Calu3 (cell line): Measurements from ENCODE around the gene PRKCZ. TPM values are rescaled to one million over a fixed set of nuclear protein-coding genes. Genes with fewer than 3 reads are reported as not detected.

Experiments used
- BruUV-seq: library from RNA; stranded (reverse); fragments of 400-500 nt; replicated peaks from 2 replicates; lab custom pipeline; 2021; lab: Mats Ljungman, UMichigan
- CTCF ChIA-PET: fragments of 300-600 bp; sonication (Branson Sonifier 250); formaldehyde crosslinking; loops from one replicate; lab custom pipeline; 2022; ENCODE audit warnings: antibody characterized with exemption; lab: Charles Lee
- DNase-seq: peaks from one replicate; pipeline ENCODE4 v3.0.0; 2022
- H3K27ac Mint-ChIP-seq: one replicate; pipeline ENCODE4 v1.8.0; 2022; ENCODE audit warnings: mixed read lengths; ENCODE audit not compliant: unreplicated experiment
- H3K27me3 Mint-ChIP-seq: one replicate; pipeline ENCODE4 v1.8.0; 2022; ENCODE audit warnings: mixed read lengths; ENCODE audit not compliant: unreplicated experiment
- H3K36me3 Mint-ChIP-seq: one replicate; pipeline ENCODE4 v1.8.0; 2022; ENCODE audit warnings: mild to moderate bottlenecking, moderate library complexity, mixed read lengths; ENCODE audit not compliant: insufficient read depth, unreplicated experiment
- H3K4me1 Mint-ChIP-seq: one replicate; pipeline ENCODE4 v1.8.0; 2022; ENCODE audit warnings: mild to moderate bottlenecking, low read depth, mixed read lengths; ENCODE audit not compliant: unreplicated experiment
- H3K4me3 Mint-ChIP-seq: one replicate; pipeline ENCODE4 v1.8.0; 2022; ENCODE audit warnings: mild to moderate bottlenecking, low read depth, moderate library complexity, mixed read lengths; ENCODE audit not compliant: unreplicated experiment
- H3K9me3 Mint-ChIP-seq: one replicate; pipeline ENCODE4 v1.8.0; 2022; ENCODE audit warnings: low read depth, mixed read lengths; ENCODE audit not compliant: unreplicated experiment
- CTCF ChIP-seq: fragments of 200-600 bp; IDR thresholded peaks from one replicate; pipeline ENCODE4 v1.8.0; 2022; ENCODE audit warnings: antibody characterized with exemption; ENCODE audit not compliant: unreplicated experiment
- intact Hi-C: fragments of 100-400 bp; cut with micrococcal nuclease; formaldehyde crosslinking; loops from one replicate; pipeline ENCODE4 v1.10.0; 2022; ENCODE audit not compliant: unreplicated experiment
- total RNA-seq: library from RNA; stranded (reverse); gene quantifications from 2 replicates; pipeline ENCODE4 v1.2.3, GENCODE V29; 2022

The PRKCZ gene
- total RNA-seq, 1 experiment from 2014 or later = 26.0 TPM

DNA sequence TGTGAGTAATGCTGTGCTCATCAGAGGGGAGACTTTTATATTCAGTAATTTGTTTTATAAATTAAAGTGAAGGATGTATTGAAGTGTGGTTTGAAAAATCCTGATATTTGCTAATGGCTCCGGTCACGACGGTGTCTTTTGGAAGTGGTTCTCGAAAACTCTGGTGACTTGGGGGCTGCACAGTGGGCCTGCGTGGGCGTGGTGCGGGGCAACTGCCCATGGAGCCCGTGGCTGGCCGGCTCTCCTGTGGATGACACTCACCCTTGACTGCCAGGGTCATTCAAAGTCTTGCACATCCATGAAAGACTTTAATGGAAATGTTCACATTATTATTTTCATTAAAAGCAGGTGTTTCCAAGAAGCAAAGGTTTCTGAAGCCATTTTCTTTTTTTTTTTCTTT is 136.7 kb downstream of the PRKCZ start:
- CTCF ChIA-PET = no interaction called here
- intact Hi-C loops = no loop called here
- Mint-ChIP-seq H3K4me1 (no peaks in the 10 kb centered on the region), H3K4me3 (no peak overlapping the region), H3K27ac (no peak overlapping the region), H3K9me3 (no peaks in the 10 kb centered on the region), H3K36me3 (peaks cover 25% of the 10 kb centered on the region), H3K27me3 (no peaks in the 10 kb centered on the region)
- no peak for DNase-seq
- TF ChIP-seq CTCF = no peak
- no TSS peak for BruUV-seq

- Mint-ChIP-seq H3K4me1 (no peaks in the 10 kb centered on the region), H3K9me3 (no peaks in the 10 kb centered on the region), H3K4me3 (no peak overlapping the region), H3K36me3 (peaks cover 25% of the 10 kb centered on the region), H3K27ac (no peak overlapping the region), H3K27me3 (no peaks in the 10 kb centered on the region)
- no peak for DNase-seq
- no peak for TF ChIP-seq CTCF
- no TSS peak for BruUV-seq
- intact Hi-C loops = no loop called here
- CTCF ChIA-PET = no interaction called here
Observed at GRCh38 chr1:2187619-2188018, 137.4 kb downstream of the PRKCZ start.

DNA sequence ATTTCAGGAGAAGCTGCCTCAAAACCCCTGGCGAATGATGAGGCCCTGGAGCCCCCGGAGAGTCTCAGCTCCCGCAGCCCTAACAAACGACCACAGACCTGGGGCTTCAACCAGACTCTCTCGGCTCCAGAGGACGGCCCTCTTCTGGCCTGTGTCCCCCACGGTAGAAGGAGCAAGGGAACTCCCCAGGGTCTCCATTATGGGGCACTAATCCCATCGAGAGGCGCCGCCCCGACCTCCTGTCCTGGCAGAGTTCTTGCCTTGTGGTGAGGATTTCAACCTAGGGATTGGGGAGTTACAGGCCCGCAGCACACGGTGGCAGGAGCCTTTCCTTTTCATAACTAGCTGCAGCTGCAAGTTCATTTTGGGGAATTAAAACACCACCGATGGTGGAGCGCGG is 138.1 kb downstream of the PRKCZ start:
- no peak overlapping the region for H3K4me3 Mint-ChIP-seq
- no TSS peak for BruUV-seq
- intact Hi-C loops = no loop called here
- DNase-seq = no peak
- H3K36me3 Mint-ChIP-seq = peaks cover 25% of the 10 kb centered on the region
- H3K4me1 Mint-ChIP-seq = no peaks in the 10 kb centered on the region
- H3K9me3 Mint-ChIP-seq = no peaks in the 10 kb centered on the region
- H3K27ac Mint-ChIP-seq = no peak overlapping the region
- CTCF ChIA-PET = no interaction called here
- no peaks in the 10 kb centered on the region for H3K27me3 Mint-ChIP-seq
- TF ChIP-seq CTCF = no peak

DNA sequence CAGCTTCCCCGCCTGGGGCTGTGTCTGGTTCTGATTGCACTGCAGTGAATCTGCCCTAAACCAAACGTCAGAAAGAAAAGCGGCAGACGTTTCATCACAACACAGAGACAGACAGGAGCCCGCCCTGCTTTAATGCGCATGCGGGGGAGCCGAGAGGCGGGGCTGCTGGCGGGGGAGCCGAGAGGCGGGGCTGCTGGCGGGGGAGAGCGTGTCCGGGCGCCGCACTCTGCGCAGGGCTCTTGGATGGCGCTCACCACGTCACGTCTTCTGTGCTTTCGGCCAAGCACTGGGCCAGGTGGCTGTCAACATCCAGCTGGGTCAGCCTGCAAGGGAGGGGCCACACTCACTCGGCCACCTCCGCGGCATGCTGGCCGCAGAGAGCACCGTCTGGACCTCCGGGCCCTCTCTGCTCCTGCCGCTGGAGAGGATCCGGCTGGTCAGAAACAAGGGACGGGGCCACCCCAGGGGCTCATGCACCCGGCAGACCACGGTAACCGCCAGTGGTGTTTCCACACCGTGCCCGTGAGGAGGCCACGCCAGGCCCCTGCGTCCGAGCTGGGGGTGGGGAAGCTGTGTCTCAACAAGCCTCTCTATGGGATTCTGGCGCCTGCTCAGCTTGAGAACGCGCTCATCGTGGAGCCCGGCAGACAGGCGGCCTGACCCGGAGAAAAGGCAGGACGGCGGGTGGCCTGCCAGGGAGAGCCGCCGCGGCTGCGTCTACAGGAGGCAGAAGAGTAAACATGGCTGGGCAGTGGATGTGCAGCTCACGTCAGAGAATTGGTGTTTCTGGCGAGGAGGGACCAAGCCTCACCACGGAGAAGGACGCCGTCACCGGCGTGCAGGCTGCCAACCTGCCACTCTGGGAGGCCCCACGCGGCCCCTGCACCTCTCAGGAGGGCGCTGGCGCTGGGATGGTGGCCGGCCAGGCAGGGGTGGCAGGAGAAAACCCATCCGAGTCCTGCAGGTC is 139.5 kb downstream of the PRKCZ start:
- BruUV-seq = no TSS peak
- intact Hi-C loops = loop anchor here (10.0 kb wide), 1 partner anchor 355 kb away; no protein-coding TSS in a partner anchor
- H3K9me3 Mint-ChIP-seq = no peaks in the 10 kb centered on the region
- peak overlapping the region; percentile 52 for H3K27ac Mint-ChIP-seq
- CTCF ChIA-PET = interaction anchor here (0.6 to 0.9 kb wide), 3 partner anchors 10 to 192 kb away, joined by 3 read pairs; no protein-coding TSS in a partner anchor
- TF ChIP-seq CTCF = no peak
- no peaks in the 10 kb centered on the region for H3K27me3 Mint-ChIP-seq
- no peaks in the 10 kb centered on the region for H3K4me1 Mint-ChIP-seq
- peak overlapping the region; percentile 74 for H3K4me3 Mint-ChIP-seq
- peak; percentile 91 for DNase-seq
- peaks cover 34% of the 10 kb centered on the region for H3K36me3 Mint-ChIP-seq
